HepG2 (cell line): ENCODE results near the gene AKIP1. TPM values are rescaled to one million over a fixed set of nuclear protein-coding genes. Genes with fewer than 3 reads are reported as not detected.

Experiments used
- KLF11 ChIP-seq: IDR thresholded peaks from 2 replicates; pipeline ENCODE4 v1.6.1; 2016; ENCODE audit warnings: missing compliant biosample characterization
- NFATC3 ChIP-seq: sonication (generic); formaldehyde crosslinking; IDR thresholded peaks from 2 replicates; pipeline ENCODE4 v1.5.1; 2020; ENCODE audit warnings: mild to moderate bottlenecking, missing genetic modification reagents
- ZIK1 ChIP-seq: sonication (generic); formaldehyde crosslinking; IDR thresholded peaks from 2 replicates; pipeline ENCODE4 v1.5.0; 2020; ENCODE audit warnings: mild to moderate bottlenecking, low read depth, missing genetic modification reagents, borderline replicate concordance
- ZNF564 ChIP-seq: sonication (generic); formaldehyde crosslinking; IDR thresholded peaks from 2 replicates; pipeline ENCODE4 v1.8.1; 2023; ENCODE audit warnings: mild to moderate bottlenecking, missing genetic modification reagents
- polyA plus RNA-seq, 8 experiments: library from polyadenylated mRNA; depleted of rRNA in 3 of 8; stranded (reverse) in 7 of 8; unstranded in 1 of 8; fragments of >200 nt; fragmentation: Illumina TruSeq in 4 of 8; extraction: Trizol in 4 of 8; gene quantifications; 2 replicates each; pipeline versions ENCODE4 v1.2.1 to v1.2.3, GENCODE V29; 2011 to 2016; ENCODE audit warnings: low read depth in 4 of 8, missing spikeins in 1 of 8, mixed read lengths in 1 of 8; ENCODE audit not compliant: insufficient read depth in 1 of 8
- total RNA-seq, 5 experiments: library from RNA; depleted of rRNA; stranded (reverse); fragments of >200 nt; fragmentation: Illumina TruSeq; extraction: Trizol; gene quantifications; 2 replicates each; pipeline ENCODE4 v1.2.3, GENCODE V29; 2016; ENCODE audit warnings: low read depth in 1 of 5
- TF ChIP-seq, protein P1 (sequence below): sonication (generic); formaldehyde crosslinking; IDR thresholded peaks from 2 replicates; pipeline ENCODE4 v1.8.1; 2023; ENCODE audit warnings: mild to moderate bottlenecking, inconsistent platforms, moderate library complexity, missing genetic modification reagents, borderline replicate concordance
- TF ChIP-seq, protein P2 (sequence below): sonication (generic); formaldehyde crosslinking; IDR thresholded peaks from 2 replicates; pipeline ENCODE4 v1.4.0; 2020; ENCODE audit warnings: mild to moderate bottlenecking, missing genetic modification reagents
- TF ChIP-seq, protein P3 (sequence below): sonication (generic); formaldehyde crosslinking; conservative IDR thresholded peaks from 2 replicates; pipeline ENCODE4 v1.8.0; 2022; ENCODE audit warnings: missing genetic modification reagents
- TF ChIP-seq, protein P4 (sequence below): sonication (generic); formaldehyde crosslinking; IDR thresholded peaks from 2 replicates; pipeline ENCODE4 v1.8.0; 2022; ENCODE audit warnings: mild to moderate bottlenecking, missing genetic modification reagents; ENCODE audit not compliant: insufficient replicate concordance
- TF ChIP-seq, protein P5 (sequence below): sonication (generic); formaldehyde crosslinking; IDR thresholded peaks from 2 replicates; pipeline ENCODE4 v1.4.0; 2020; ENCODE audit warnings: missing genetic modification reagents, mild to moderate bottlenecking, borderline replicate concordance
- TF ChIP-seq, protein P6 (sequence below): fragments of 450-650 bp; IDR thresholded peaks from 2 replicates; pipeline ENCODE4 v1.6.1; 2017; ENCODE audit warnings: mild to moderate bottlenecking

The AKIP1 gene
- total and polyA plus RNA-seq, 2 of the 13 experiments (the other 11 are each of a cell fraction or from before 2014, with no cell fraction given), result 10.0 to 20.3 TPM

DNA sequence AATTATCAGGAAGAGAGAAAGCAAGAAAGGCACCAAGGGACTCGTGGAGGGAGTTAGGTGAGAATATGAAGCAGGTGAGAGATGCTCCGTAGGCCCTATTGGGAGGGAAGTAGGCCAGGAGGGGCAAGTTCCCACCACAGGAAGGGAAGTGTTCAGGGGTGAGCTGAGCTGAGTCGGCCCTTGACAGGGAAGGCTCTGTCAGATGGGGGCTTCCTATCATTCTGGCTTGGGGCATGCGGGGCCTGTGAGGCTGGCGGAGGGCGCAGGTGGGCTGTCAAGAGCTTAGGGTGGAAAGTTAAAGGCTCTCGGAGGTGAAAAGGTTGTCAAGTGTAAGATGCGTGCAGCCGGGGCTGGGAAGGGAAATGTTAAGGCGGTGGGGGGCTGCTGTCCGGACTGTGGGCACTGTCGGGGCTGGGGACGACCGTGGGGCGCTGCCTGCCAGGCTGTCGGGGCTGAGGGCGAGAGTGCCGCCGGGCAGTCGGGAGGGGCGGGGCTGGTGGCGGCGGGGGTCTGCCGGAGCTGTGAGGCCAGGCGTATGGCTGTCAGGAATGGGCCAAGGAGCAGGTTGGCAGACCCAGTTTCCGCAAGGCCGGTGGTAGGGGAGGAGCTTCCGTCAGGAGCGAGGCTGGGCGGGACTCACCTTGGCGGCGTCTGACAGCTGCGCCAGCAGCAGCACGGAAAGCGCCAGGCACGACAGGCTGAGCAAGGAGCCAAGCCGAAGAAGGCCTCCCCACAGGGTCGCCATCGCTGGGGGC lies 52.8 kb downstream of the AKIP1 start (continued):
- TF ChIP-seq, protein P1, sequence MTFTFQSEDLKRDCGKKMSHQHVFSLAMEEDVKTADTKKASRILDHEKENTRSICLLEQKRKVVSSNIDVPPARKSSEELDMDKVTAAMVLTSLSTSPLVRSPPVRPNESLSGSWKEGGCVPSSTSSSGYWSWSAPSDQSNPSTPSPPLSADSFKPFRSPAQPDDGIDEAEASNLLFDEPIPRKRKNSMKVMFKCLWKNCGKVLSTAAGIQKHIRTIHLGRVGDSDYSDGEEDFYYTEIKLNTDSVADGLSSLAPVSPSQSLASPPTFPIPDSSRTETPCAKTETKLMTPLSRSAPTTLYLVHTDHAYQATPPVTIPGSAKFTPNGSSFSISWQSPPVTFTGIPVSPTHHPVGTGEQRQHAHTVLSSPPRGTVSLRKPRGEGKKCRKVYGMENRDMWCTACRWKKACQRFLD, result no peak
- TF ChIP-seq KLF11 (no peak), NFATC3 (CRISPR knock-in tag) (no peak), ZIK1 (no peak), ZNF564 (CRISPR knock-in tag) (no peak)
- TF ChIP-seq, protein P2, sequence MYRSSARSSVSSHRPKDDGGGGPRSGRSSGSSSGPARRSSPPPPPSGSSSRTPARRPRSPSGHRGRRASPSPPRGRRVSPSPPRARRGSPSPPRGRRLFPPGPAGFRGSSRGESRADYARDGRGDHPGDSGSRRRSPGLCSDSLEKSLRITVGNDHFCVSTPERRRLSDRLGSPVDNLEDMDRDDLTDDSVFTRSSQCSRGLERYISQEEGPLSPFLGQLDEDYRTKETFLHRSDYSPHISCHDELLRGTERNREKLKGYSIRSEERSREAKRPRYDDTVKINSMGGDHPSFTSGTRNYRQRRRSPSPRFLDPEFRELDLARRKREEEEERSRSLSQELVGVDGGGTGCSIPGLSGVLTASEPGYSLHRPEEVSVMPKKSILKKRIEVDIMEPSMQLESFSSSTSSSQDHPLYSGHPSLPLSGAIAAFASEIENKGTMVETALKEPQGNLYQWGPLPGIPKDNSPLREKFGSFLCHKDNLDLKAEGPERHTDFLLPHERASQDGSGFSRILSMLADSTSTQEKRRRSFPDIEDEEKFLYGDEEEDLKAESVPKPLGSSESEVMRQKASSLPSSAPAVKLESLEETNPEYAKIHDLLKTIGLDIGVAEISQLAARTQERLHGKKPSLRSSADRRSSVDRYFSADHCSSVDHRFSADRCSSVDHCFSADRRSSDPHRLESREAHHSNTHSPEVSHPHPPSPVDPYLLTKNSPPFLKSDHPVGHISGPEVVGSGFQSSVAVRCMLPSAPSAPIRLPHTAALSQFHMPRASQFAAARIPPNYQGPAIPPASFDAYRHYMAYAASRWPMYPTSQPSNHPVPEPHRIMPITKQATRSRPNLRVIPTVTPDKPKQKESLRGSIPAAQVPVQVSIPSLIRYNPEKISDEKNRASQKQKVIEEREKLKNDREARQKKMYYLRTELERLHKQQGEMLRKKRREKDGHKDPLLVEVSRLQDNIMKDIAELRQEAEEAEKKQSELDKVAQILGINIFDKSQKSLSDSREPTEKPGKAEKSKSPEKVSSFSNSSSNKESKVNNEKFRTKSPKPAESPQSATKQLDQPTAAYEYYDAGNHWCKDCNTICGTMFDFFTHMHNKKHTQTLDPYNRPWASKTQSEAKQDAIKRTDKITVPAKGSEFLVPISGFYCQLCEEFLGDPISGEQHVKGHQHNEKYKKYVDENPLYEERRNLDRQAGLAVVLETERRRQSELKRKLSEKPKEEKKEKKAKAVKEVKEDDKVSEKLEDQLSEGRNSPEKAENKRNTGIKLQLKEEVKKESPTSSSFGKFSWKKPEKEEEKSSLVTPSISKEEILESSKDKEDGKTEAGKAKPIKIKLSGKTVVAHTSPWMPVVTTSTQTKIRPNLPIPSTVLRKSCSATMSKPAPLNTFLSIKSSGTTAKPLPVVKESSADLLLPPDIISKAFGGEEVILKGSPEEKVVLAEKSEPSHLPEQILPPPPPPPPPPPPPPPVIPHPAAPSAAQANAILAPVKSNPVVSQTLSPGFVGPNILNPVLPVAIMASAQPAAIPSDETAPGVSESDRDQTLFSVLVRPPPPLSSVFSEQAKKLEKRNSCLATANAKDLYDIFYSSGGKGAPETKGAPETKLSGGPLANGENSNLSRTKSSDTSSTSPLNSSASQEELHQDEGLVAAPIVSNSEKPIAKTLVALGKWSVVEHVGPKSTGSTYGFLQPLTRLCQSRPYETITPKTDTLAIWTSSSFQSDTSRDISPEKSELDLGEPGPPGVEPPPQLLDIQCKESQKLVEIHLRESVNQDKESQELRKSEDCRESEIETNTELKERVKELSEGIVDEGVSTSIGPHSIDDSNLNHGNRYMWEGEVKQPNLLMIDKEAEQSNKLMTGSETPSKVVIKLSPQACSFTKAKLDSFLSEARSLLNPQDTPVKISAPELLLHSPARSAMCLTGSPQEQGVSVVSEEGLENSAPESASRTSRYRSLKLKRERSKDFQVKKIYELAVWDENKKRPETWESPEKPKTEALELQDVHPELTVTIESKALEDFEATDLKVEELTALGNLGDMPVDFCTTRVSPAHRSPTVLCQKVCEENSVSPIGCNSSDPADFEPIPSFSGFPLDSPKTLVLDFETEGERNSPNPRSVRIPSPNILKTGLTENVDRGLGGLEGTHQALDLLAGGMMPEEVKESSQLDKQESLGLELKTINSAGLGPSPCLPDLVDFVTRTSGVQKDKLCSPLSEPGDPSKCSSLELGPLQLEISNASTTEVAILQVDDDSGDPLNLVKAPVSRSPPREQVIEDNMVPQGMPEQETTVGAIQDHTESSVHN (CRISPR knock-in tag), result no peak
- TF ChIP-seq, protein P3, sequence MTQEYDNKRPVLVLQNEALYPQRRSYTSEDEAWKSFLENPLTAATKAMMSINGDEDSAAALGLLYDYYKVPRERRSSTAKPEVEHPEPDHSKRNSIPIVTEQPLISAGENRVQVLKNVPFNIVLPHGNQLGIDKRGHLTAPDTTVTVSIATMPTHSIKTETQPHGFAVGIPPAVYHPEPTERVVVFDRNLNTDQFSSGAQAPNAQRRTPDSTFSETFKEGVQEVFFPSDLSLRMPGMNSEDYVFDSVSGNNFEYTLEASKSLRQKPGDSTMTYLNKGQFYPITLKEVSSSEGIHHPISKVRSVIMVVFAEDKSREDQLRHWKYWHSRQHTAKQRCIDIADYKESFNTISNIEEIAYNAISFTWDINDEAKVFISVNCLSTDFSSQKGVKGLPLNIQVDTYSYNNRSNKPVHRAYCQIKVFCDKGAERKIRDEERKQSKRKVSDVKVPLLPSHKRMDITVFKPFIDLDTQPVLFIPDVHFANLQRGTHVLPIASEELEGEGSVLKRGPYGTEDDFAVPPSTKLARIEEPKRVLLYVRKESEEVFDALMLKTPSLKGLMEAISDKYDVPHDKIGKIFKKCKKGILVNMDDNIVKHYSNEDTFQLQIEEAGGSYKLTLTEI (CRISPR knock-in tag), result no peak
- TF ChIP-seq, protein P4, sequence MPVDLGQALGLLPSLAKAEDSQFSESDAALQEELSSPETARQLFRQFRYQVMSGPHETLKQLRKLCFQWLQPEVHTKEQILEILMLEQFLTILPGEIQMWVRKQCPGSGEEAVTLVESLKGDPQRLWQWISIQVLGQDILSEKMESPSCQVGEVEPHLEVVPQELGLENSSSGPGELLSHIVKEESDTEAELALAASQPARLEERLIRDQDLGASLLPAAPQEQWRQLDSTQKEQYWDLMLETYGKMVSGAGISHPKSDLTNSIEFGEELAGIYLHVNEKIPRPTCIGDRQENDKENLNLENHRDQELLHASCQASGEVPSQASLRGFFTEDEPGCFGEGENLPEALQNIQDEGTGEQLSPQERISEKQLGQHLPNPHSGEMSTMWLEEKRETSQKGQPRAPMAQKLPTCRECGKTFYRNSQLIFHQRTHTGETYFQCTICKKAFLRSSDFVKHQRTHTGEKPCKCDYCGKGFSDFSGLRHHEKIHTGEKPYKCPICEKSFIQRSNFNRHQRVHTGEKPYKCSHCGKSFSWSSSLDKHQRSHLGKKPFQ (CRISPR knock-in tag), result no peak
- TF ChIP-seq, protein P5, sequence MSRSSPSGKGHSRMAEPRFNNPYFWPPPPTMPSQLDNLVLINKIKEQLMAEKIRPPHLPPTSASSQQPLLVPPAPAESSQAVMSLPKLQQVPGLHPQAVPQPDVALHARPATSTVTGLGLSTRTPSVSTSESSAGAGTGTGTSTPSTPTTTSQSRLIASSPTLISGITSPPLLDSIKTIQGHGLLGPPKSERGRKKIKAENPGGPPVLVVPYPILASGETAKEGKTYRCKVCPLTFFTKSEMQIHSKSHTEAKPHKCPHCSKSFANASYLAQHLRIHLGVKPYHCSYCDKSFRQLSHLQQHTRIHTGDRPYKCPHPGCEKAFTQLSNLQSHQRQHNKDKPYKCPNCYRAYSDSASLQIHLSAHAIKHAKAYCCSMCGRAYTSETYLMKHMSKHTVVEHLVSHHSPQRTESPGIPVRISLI (CRISPR knock-in tag), result no peak
- TF ChIP-seq, protein P6, sequence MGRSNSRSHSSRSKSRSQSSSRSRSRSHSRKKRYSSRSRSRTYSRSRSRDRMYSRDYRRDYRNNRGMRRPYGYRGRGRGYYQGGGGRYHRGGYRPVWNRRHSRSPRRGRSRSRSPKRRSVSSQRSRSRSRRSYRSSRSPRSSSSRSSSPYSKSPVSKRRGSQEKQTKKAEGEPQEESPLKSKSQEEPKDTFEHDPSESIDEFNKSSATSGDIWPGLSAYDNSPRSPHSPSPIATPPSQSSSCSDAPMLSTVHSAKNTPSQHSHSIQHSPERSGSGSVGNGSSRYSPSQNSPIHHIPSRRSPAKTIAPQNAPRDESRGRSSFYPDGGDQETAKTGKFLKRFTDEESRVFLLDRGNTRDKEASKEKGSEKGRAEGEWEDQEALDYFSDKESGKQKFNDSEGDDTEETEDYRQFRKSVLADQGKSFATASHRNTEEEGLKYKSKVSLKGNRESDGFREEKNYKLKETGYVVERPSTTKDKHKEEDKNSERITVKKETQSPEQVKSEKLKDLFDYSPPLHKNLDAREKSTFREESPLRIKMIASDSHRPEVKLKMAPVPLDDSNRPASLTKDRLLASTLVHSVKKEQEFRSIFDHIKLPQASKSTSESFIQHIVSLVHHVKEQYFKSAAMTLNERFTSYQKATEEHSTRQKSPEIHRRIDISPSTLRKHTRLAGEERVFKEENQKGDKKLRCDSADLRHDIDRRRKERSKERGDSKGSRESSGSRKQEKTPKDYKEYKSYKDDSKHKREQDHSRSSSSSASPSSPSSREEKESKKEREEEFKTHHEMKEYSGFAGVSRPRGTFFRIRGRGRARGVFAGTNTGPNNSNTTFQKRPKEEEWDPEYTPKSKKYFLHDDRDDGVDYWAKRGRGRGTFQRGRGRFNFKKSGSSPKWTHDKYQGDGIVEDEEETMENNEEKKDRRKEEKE, result no peak
